HG02840 (cell line): ENCODE measurements around the gene S1PR4.
"Not testable (repeated sequence)": the region's sequence is repeated elsewhere in the genome, so short reads cannot be mapped to it uniquely, and the experiment has no call there.

ENCODE experiments used
- ATAC-seq: cut with Tn5 transposase; IDR thresholded peaks from one replicate; pipeline ENCODE4 v1.9.1; 2021; ENCODE audit warnings: mild to moderate bottlenecking, moderate library complexity, moderate number of reproducible peaks; ENCODE audit not compliant: unreplicated experiment, low FRiP score

Gene S1PR4

DNA sequence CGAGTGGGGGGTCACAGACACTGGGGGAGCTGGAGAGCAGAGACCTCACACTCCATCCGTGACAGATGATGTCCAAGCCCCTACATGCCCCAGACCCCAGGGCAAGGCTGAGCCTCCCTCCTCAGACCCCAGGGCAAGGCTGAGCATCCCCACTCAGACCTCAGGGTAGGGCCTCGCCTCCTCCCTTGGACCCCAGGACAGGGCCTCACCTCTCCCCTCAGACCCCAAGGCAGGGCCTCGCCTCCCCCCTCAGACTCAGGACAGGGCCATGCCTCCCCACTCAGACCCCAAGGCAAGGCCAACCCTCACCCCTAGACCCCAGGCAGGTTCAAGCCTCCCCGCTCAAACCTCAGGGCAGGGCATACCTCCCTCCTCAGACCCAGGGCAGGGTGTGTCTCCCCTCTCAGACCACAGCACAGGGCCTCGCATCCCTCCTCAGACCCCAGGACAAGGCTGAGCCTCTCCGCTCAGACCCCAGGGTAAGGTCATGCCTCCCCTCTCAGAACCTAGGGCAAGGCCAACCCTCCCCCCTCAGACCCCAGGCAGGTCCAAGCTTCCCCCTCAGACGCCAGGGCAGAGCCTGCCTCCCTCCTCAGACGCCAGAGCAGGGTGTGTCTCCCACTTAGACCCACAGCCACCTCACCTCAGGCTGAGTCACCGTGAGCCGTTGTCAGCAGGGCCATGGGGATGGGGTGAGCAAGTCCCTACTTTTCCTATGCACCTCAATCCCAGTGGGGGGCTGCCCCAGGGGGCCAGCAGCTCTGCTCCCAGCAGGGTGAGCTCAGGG, 1.7 kb upstream of the S1PR4 start:
- ATAC-seq = no peak

DNA sequence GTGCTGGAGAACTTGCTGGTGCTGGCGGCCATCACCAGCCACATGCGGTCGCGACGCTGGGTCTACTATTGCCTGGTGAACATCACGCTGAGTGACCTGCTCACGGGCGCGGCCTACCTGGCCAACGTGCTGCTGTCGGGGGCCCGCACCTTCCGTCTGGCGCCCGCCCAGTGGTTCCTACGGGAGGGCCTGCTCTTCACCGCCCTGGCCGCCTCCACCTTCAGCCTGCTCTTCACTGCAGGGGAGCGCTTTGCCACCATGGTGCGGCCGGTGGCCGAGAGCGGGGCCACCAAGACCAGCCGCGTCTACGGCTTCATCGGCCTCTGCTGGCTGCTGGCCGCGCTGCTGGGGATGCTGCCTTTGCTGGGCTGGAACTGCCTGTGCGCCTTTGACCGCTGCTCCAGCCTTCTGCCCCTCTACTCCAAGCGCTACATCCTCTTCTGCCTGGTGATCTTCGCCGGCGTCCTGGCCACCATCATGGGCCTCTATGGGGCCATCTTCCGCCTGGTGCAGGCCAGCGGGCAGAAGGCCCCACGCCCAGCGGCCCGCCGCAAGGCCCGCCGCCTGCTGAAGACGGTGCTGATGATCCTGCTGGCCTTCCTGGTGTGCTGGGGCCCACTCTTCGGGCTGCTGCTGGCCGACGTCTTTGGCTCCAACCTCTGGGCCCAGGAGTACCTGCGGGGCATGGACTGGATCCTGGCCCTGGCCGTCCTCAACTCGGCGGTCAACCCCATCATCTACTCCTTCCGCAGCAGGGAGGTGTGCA, 587 bp downstream of the S1PR4 start:
- ATAC-seq = no peak

DNA sequence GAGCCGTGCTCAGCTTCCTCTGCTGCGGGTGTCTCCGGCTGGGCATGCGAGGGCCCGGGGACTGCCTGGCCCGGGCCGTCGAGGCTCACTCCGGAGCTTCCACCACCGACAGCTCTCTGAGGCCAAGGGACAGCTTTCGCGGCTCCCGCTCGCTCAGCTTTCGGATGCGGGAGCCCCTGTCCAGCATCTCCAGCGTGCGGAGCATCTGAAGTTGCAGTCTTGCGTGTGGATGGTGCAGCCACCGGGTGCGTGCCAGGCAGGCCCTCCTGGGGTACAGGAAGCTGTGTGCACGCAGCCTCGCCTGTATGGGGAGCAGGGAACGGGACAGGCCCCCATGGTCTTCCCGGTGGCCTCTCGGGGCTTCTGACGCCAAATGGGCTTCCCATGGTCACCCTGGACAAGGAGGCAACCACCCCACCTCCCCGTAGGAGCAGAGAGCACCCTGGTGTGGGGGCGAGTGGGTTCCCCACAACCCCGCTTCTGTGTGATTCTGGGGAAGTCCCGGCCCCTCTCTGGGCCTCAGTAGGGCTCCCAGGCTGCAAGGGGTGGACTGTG, 1.2 kb downstream of the S1PR4 start:
- no peak for ATAC-seq

DNA sequence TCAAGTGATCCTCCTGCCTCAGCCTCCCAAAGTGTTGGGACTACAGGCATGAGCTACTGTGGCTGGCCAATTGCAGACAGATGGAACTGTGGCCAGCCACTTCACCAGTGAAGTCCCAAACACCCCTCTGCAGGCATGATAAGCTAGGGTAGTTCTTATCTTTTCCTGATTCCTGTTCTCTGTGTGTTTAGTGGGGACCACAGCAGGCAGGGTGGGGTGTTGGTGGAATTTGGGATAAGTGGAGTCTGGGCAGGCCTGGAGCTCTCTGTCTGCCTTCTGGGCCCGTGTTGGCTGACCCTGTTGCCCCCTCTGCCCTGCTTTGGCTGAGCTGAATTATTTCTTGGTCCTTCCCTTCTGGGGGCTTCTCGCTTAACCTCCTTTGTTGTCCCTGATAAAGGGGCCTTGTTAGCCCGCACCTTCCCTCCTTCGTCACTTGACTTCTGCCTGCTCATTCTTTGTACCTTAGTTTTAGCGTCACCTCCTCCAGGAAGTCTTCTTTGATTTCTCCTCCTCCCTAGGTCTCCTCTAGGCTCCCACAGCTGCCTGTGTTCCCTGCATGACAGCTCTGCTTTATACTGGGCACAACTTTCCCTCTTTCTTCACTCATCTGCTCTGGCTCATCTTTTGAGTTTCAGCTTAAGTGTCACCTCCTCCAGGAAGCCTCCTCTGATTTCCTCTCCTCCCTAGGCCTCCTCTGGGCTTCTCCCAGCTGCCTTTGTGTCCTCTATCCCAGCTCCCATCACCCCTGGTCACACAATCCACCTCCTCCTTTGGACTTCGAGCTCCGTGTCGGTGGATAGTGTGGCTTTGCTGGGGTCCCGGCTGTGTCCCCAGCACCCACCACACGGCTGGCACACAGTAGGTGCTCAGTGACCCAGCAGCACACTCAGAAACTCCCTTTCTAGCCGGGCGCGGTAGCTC, 5.4 kb downstream of the S1PR4 start:
- no peak for ATAC-seq

DNA sequence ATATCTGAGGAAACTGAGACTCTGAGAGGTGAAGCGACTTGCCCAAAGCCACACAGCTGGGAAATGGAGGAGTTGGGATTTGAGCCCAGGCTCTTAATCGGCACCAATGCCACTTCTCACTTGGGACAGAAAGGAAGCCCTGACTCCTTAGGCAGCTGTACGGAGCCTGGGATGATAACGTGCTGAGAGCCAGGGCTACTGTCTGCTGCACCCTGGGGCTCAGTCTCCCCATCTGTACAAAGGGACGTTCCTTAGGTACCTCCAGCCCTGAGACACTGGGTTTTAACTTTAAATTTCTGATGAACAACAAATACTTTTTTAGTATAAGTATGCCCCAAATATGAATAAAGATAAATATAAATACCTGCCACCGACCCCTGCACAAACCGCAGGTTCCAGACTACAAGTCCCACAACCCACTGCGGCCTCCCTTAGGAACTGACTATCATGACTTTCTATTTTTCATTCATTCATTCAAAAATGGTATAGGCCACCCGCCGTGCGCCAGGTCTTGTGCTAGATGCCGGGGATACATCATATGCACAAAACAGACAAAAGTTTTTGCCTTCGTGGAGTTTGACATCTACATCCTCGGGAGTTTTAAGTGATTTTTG, 6.4 kb downstream of the S1PR4 start:
- ATAC-seq = peak; percentile 12

DNA sequence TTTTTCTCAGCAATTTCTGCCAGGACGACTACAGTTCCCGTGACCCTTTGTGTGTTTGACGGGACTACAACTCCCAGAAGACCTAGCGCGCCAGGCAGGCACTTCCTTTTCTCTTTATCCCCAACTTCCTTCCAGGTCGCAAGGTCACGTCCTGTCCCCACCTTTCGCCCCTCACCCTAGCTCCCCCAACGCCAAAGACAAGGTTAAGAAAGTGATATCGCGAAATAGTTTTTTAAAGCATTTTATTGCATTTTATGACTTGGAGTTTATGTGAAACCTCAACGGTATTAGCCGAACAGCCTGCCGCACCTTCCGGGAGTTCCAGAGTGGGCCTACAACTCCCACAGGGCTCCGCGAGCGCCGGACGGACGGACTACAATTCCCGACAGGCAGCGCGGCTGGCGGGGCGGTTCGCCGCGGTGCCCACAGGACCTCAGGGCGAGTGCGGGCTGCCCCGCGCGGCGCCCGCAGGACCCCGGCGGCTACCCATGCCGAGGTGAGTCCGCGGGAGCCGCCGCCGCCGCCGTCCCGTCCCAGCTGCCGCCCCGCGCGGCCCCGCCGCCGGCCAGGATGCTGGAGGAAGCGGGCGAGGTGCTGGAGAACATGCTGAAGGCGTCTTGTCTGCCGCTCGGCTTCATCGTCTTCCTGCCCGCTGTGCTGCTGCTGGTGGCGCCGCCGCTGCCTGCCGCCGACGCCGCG, 7.0 kb downstream of the S1PR4 start, which contains the start of gene NCLN:
Gene NCLN, plus strand, starts transcription at position 470 of the 699 bp plus-strand sequence. Its CDS starts 101 bp downstream, at position 571.
- peak; percentile 81 for ATAC-seq

DNA sequence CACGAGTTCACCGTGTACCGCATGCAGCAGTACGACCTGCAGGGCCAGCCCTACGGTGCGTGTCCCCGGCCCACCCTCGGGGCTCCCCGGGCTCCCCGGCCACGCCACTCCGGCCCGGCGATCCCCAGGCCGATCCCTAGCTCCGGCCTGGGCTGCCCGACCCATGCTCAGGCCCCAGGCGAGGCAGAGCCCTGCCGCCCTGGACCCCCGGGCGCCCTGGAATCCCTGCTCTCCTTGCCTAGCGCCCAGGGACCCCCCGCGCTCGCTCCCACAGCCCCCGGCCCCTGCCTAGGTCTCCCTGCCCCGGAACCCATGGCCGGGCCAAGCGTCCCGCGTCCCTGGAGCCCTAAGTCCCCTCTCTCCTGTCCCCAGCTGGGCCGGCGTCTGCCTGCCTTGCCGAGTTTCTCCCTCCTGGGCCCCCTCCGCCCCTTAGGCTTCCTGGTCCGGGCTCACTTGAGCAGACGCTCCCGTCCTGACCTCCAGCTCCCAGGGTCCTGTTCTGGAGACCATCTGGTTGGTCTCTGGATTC, 7.7 kb downstream of the S1PR4 start:
- peak; percentile 12 for ATAC-seq

DNA sequence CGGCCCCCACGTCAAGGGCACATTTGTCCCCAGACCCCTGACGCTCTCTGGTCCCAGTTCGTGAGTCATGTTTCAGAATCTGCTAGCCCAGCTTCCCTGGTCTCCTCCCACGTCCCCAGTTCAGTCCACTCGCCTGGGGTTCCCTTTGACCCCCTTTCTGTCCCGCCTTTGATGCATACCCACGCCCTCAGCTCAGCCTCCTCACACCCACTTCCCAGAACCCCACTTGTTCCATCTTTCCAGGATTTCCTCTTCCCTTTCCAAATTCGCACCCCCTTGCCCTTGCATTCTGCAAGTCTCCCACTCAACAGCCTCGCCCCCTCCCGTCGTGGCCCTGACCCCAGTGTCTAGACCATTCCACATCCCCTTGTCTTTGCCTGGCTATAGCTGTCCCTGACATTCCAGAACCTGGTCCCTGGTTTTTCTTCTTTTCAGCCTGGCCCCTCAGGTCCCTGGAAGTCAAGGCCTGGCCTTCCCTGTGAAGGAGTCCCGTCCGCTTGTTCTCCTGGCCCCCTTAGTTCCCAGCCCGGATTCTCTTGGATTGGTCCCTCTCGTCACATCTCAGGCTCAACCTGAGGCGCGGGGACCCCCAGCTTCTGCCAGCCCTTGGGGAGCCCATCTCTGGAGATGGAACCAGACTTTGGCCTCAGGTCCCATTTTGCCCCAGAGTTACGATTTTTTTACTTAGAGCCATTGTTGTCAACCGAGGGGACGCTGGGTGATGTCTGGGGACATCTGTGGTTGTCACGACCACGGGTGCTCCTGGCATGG, 8.5 kb downstream of the S1PR4 start:
- ATAC-seq = no peak

DNA sequence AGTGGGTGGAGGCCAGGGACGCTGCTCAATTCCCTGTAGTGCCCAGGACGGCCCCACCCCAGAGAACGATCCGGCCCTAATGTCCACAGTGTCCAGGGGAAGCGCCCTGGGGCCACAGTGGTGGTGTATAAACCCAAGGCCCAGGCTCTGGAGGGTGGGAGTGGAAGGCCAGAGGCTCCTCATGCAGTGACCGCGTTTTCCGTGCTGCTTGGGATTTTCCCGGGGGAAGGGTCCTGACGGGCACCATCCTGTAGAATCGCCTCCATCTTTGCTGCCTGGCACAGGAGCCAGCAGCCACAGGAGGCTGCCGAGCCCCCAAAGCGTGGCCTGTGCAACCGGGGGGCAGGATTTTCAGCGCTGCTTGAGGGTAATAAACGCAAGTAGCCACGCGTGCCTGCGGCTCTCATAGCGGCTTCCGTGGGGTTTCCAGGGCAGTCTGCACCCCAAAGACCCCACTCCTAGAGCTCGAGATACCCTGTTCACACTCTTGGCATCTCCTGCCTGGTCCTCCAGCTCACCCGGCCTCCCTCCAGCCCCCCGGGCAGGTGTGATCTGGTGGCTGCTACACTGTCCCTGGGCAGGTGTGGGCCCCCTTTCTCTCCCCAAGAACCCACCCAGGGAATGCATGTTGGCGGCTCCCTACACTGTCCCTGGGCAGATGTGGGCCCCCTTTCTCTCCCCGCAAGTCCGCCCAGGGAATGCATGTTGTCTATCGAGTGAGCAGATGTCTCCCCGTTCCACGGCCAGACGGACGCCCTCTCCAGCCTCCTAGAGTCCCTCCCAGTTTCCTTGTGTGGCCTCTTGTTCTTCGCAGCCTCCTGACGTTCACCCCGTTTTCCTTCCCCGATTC, 9.3 kb downstream of the S1PR4 start:
- ATAC-seq = no peak

DNA sequence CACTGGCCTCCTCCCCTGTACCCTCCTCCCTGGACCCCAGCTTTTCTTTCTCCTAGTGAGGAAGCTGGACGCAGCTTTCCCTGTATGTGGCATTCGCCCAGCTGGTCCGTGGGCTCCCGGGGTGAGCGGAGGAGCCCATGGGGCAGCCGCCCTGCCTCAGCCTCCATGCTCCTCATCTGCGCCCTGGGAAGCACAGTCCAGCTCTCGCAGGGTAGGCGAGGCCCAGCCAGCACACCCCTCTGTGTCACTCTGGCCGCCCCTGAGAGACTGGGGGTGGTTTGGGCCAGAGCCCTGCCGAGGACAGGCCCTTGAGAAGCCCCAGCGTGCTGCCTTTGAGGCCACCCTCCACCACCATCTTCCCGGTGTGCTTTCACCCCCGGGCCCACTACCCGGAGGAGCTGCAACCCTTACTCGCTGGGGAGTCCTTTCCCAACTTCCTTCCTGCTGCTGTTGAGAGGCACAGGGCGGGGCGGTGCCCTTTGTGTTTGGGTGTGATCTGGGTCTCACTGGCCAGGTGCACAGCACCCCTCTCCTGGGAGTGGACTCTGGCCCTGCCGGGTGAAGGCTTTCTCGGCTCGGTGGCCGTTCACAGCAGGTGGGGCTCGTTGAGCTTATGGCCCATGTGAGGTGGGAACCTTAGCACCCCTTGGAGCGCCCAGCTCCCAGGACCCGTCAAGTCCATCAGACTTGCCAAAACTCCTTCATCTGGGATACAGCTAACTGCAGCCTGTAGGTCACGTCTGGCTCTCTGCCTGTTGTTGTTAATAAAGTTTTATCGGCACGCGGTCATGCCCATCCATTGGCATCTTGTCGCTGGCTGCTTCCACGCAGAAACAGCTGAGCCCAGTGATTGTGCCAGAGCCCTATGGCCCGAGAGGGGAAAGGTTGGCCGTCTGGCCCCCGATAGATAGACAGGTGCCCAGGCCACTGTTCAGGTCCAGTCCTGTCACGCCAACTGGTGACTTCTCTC, 10.3 kb downstream of the S1PR4 start:
- ATAC-seq = no peak

DNA sequence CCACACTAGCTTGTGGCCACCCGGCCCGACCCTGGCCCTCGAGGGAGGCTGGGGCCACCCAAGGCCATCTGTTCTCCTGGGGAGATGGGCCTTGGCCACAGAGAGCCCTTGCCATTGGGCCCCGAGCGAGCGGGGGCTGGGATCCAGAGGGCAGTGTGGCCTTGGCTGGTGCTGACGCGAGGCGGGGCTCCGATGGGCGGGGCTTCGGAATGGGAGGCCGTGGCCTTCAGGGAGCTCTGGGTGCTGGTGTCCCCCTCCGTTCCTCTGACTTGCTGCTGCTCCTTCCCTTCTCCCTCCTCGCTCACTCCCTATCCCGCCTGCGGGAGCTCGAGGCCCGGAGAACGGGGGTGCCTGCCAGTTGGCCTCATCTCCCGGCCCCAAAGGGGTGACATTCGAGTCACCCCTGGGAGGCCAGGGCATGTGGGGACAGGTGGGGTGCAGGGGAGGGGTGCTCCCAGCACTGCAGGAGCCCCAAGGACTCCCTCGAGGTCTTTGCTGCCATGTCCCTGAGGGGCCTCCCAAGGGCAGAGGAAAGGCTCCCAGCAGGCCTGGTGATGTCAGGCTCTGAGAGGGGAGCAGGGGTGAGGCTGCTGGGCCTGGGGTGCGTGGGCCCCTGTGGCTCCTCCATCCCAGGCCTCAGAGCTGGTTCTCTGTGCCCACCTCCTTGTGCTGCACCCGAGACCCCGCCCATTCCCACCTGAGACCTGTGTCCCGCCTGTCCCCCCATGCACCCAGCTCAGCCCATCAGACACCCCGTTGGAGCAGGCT, 11.3 kb downstream of the S1PR4 start:
- ATAC-seq = no peak

DNA sequence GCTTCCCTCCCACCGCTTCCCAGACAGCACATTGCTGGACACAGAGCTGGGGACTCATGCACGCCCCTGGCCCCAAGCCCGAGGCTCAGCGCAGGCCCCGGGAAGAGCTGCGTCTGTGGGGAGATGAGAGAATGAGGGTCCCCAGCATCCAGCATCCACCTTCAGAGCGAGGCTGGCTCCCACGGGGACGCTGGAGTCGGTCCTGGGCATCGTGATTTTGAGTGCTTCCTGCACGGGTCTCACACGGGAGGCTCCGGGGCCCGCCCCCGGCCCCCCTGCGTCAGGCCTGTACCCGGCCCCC, 11.9 kb downstream of the S1PR4 start:
- ATAC-seq = no peak

DNA sequence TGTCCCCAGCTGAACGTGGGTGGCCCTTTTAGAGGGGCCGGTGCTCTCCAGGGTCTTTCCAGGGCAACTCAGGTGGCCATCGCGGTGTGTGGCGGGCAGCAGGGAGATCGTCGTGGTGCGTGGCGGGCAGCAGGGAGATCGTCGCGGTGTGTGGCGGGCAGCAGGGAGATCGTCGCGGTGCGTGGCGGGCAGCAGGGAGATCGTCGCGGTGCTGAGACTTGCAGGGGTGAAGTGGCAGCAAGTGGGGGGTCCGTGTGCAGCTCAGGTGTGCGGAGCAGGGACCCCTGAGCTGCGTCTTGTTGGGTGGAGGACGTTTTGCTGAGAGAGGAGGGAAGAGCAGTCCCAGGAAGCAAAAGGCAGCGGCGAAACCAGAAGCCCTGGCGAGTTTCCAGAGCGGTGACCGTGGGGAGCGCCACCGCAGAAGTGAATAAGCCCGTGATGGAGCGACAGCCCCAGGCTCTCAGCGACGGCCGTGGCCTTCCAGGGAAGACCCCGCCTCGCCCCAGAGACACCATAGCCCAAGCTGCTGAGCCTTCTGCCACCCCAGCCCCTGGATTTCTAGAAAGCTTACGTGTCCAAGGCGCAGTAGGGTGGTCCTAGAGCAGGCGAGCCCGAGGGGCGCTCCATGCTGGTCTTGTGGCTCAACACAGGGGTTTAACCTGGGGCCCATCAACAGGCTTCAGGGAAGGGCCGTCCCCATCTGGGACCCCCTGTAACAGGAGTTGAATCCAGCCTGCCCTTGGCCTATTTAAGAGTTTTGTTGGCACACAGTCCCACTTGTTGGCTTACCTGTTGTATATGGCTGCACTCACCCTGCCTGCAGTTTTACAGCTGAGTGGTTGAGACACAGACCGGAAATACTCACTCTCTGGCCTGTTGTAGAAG, 12.6 kb downstream of the S1PR4 start:
- ATAC-seq = no peak

DNA sequence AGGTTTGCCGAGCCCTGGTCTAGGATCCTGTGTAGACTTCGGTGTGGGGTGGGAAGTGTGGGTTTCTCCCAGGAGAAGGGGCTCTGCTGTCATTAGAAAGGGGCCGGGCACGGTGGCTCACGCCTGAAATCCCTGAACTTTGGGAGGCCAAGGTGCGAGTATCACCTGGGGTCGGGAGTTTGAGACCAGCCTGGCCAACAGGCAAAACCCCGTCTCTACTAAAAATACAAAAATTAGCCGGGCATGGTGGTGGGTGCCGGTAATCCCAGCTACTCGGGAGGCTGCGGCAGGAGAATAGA, 13.2 kb downstream of the S1PR4 start:
- not testable (repeated sequence) for ATAC-seq

DNA sequence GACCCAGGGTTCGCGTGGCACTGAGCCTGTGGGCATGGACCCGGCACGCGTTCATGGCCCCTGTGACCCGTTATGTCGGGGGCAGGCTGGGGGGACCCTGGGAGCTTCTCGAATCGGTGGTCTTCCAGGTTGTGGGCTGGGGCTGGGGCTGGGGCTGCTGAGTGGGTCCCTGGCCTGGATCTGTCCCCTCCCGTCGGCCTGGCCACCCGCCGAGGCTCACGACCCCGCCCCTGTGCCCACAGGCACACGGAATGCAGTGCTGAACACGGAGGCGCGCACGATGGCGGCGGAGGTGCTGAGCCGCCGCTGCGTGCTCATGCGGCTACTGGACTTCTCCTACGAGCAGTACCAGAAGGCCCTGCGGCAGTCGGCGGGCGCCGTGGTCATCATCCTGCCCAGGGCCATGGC, 13.7 kb downstream of the S1PR4 start:
- ATAC-seq = no peak
